Measurements from ENCODE around the gene KMT2C. TPM values are rescaled to one million over a fixed set of nuclear protein-coding genes. Genes with fewer than 3 reads are reported as not detected.
"Not testable (repeated sequence)": the region's sequence is repeated elsewhere in the genome, so short reads cannot be mapped to it uniquely, and the experiment has no call there.

The KMT2C gene
- total and polyA plus RNA-seq, 4 donors: 28.3 to 74.3 (median 51.9) TPM

DNA sequence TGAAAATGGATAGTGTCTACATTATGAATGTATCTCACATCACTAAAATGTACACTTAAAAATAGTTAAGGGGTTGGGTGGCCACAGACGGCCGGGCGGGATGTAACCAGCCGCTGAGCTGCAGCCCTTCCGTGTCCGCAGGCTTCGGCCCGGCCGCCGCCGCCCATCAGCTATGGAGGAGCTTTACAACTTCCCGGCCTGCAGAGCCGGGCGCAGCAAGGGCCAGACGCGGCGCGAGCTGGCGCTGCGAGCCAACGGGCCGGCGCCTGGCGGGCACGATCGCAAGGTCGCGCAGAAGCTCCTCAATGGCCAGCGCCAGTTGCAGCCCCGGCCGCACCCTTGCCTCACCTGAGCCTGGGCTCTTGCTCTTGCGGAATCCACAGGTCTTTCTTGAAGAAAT lies 69.1 kb downstream of the KMT2C start:
- H3K4me3 ChIP-seq (ENCODE audit: low read depth, low read length): no peak overlapping the region
- H3K36me3 ChIP-seq (ENCODE audit: control insufficient read depth, insufficient read depth, low read length): peaks cover 5% of the 10 kb centered on the region
- H3K27ac ChIP-seq (ENCODE audit: low read depth, low read length): no peak overlapping the region
- peaks cover 6% of the 10 kb centered on the region for H3K4me1 ChIP-seq (ENCODE audit: control insufficient read depth, insufficient read depth, low read length)
- WGBS (ENCODE audit: insufficient coverage): 49% methylated on average over 30 of the region's 32 CpGs
- H3K27me3 ChIP-seq (ENCODE audit: control insufficient read depth, insufficient read depth, low read length): no peaks in the 10 kb centered on the region
- no peaks in the 10 kb centered on the region for H3K9me3 ChIP-seq (ENCODE audit: control insufficient read depth, insufficient read depth, low read length)
- DNase-seq (ENCODE audit: low read depth in 4 of 6, low spot score in 6 of 6): no peak

DNA sequence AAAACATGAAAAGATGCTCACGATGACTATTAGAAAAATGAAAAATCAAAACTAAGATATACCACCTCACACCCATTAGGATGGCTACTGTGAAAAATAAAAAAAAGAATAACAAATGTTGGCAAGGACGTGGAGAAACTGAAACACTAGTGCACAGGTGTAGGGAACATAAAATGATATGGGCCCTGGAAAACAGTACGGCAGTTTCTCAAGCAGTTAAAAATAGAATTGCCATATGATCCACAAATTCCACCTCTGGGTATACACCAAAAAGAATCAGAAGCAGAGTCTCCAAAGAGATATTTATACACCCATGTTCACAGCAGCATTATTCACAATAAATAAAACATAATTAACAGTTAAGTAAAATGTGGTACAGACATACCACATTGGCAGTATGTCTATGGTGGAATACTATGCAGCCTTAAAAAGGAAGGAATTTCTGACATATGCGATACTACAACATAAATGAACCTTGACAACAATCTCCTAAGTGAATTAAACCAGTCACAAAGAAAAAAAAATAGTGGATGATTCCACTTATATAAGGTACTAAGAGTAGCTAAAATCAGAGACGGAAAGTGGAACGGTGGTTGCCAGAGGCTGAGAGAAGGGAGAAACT lies 69.7 kb downstream of the KMT2C start:
- Histone ChIP-seq H3K27ac (ENCODE audit: low read depth, low read length) (no peak overlapping the region), H3K27me3 (ENCODE audit: control insufficient read depth, insufficient read depth, low read length) (no peaks in the 10 kb centered on the region), H3K36me3 (ENCODE audit: control insufficient read depth, insufficient read depth, low read length) (peaks cover 5% of the 10 kb centered on the region), H3K4me1 (ENCODE audit: control insufficient read depth, insufficient read depth, low read length) (peaks cover 6% of the 10 kb centered on the region), H3K4me3 (ENCODE audit: low read depth, low read length) (no peak overlapping the region), H3K9me3 (ENCODE audit: control insufficient read depth, insufficient read depth, low read length) (no peaks in the 10 kb centered on the region)
- DNase-seq (ENCODE audit: low read depth in 4 of 6, low spot score in 6 of 6): no peak
- WGBS (ENCODE audit: insufficient coverage): no CpG with 5 or more reads among the region's 6 CpGs

DNA sequence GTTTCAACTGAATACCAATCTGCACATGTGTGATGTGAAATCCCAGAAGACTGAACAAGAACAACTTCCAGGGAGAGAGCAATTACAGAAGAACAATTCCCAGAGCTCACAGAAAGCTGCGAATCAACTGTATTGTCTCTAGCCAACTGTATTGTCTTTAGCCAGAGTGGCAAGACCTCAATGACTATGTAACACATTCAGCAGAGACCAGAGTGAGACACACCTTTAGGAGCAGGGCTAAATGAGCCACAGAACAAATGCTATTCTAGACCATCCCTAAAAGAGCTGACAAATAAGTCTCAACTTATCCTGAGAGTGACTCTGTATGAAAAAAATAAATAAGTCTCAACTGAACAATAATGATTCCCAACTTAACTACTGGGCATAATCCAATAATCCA lies 72.0 kb downstream of the KMT2C start:
- no peak overlapping the region for H3K4me3 ChIP-seq (ENCODE audit: low read depth, low read length)
- no peak overlapping the region for H3K27ac ChIP-seq (ENCODE audit: low read depth, low read length)
- no peak for DNase-seq (ENCODE audit: low read depth in 4 of 6, low spot score in 6 of 6)
- H3K36me3 ChIP-seq (ENCODE audit: control insufficient read depth, insufficient read depth, low read length): peaks cover 5% of the 10 kb centered on the region
- peaks cover 6% of the 10 kb centered on the region for H3K4me1 ChIP-seq (ENCODE audit: control insufficient read depth, insufficient read depth, low read length)
- no peaks in the 10 kb centered on the region for H3K27me3 ChIP-seq (ENCODE audit: control insufficient read depth, insufficient read depth, low read length)
- no peaks in the 10 kb centered on the region for H3K9me3 ChIP-seq (ENCODE audit: control insufficient read depth, insufficient read depth, low read length)
- 67% methylated on average over 1 of the region's 1 CpG for WGBS (ENCODE audit: insufficient coverage)

DNA sequence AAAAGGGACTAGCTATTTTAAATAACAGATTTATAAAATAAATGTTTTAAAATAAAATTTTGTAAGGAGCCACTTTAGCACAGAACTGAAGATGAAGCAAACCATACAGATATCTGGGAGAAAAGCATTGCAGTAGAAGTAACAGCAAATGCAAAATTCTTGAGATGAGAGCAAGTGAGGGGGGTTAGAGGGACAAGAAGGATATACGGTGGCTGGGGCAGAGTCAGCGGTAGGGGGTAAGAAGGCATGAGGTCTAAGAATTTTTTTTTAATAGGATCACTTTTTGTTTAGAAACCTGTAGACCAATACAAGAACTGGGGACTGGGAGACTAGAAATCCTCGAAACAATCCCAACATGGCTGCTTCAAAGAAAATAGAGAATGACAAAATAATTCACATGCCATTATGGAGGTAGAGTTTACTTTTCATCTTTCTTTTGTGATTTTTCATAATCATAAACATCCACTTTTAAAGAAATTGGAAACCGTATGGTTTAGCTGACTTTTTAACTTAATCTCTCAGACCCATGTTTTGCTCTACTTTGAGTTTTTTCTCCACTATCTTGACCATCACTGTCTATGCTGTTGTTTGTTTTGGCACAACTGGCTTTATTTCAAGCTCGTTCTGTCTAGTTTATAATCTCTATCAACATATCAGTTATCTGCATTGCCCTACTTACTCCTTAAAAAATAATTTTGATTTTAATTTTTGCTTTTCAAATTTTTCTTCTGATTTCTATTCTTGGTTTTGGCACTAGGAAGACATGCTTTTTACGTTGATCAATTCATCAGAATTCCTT lies 73.5 kb downstream of the KMT2C start:
- H3K36me3 ChIP-seq (ENCODE audit: control insufficient read depth, insufficient read depth, low read length): peaks cover 5% of the 10 kb centered on the region
- H3K9me3 ChIP-seq (ENCODE audit: control insufficient read depth, insufficient read depth, low read length): no peaks in the 10 kb centered on the region
- no peak for DNase-seq (ENCODE audit: low read depth in 4 of 6, low spot score in 6 of 6)
- no peak overlapping the region for H3K4me3 ChIP-seq (ENCODE audit: low read depth, low read length)
- peaks cover 6% of the 10 kb centered on the region for H3K4me1 ChIP-seq (ENCODE audit: control insufficient read depth, insufficient read depth, low read length)
- H3K27ac ChIP-seq (ENCODE audit: low read depth, low read length): no peak overlapping the region
- no peaks in the 10 kb centered on the region for H3K27me3 ChIP-seq (ENCODE audit: control insufficient read depth, insufficient read depth, low read length)
- WGBS (ENCODE audit: insufficient coverage): 50% methylated on average over 1 of the region's 6 CpGs

DNA sequence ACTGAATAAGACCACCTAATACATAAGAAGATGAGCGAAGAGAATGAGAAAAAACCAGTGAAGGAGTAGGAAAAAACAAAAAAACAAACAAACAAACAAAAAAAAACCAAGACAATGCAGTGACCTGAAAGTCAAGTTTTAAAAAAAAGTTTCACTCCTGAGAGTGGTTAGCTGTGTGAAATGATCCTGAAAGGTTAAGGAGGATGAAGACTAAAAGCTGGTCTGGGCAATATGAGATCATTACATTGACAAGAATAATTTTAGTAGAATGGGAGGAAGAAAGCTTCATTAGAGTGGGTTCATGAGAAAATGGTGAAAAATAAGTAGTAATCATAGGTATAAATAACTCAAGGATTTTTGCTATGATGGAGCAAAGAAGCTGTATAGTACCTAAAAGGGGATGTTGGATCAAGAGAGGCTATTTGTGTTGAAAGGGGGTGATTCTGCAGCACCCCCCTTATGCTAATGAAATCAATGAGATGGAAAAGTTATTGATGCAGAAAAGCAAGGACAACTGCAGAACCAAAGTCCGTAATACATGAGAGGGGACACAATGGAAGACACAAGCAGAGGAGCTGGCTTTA lies 80.2 kb downstream of the KMT2C start:
- Histone ChIP-seq H3K36me3 (ENCODE audit: control insufficient read depth, insufficient read depth, low read length) (no peaks in the 10 kb centered on the region), H3K4me3 (ENCODE audit: low read depth, low read length) (no peak overlapping the region), H3K27me3 (ENCODE audit: control insufficient read depth, insufficient read depth, low read length) (no peaks in the 10 kb centered on the region), H3K9me3 (ENCODE audit: control insufficient read depth, insufficient read depth, low read length) (no peaks in the 10 kb centered on the region), H3K4me1 (ENCODE audit: control insufficient read depth, insufficient read depth, low read length) (no peaks in the 10 kb centered on the region), H3K27ac (ENCODE audit: low read depth, low read length) (no peak overlapping the region)
- DNase-seq (ENCODE audit: low read depth in 4 of 6, low spot score in 6 of 6): no peak
- 60% methylated on average over 1 of the region's 2 CpGs for WGBS (ENCODE audit: insufficient coverage)

DNA sequence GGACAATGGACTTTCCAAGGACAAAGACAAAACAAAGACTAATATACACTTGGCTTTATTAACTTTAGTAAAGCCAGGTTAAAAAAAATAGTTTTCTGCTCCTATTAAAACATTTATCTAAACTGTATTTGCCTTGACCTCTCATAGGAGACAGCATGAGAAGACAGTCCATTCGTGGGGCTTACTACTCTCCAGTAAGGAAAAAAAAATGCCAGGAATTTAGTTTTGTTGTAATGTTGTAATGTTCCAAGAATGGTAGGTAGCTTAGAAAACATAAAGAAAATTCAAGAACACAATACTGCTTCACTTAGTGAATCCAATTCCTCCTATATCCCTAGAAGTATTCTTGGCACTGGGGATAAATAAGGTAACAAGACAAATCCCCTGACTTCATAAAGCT lies 81.7 kb downstream of the KMT2C start:
- no peak for DNase-seq (ENCODE audit: low read depth in 4 of 6, low spot score in 6 of 6)
- H3K4me3 ChIP-seq (ENCODE audit: low read depth, low read length): no peak overlapping the region
- no peaks in the 10 kb centered on the region for H3K27me3 ChIP-seq (ENCODE audit: control insufficient read depth, insufficient read depth, low read length)
- H3K4me1 ChIP-seq (ENCODE audit: control insufficient read depth, insufficient read depth, low read length): no peaks in the 10 kb centered on the region
- no CpG with 5 or more reads among the region's 1 CpG for WGBS (ENCODE audit: insufficient coverage)
- peaks cover 2% of the 10 kb centered on the region for H3K36me3 ChIP-seq (ENCODE audit: control insufficient read depth, insufficient read depth, low read length)
- H3K9me3 ChIP-seq (ENCODE audit: control insufficient read depth, insufficient read depth, low read length): no peaks in the 10 kb centered on the region
- H3K27ac ChIP-seq (ENCODE audit: low read depth, low read length): no peak overlapping the region

DNA sequence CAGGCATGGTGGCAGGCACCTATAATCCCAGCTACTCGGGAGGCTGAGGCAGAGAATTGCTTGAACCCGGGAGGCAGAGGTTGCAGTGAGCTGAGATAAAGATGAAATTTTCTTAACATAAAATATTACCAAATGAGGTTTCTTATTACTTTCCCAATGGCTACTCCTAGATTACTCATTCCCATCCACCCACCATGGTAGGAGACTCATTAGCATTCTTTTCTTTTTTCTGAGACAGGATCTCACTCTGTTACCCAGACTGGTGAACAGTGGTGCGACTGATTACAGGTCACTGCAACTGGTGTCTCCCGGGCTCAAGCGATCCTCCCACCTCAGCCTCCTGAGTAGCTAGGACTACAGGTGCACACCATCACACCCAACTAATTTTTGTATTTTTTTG lies 82.5 kb downstream of the KMT2C start:
- H3K4me3 ChIP-seq (ENCODE audit: low read depth, low read length); H3K27ac ChIP-seq (ENCODE audit: low read depth, low read length); H3K27me3 ChIP-seq (ENCODE audit: control insufficient read depth, insufficient read depth, low read length); DNase-seq (ENCODE audit: low read depth in 4 of 6, low spot score in 6 of 6); H3K9me3 ChIP-seq (ENCODE audit: control insufficient read depth, insufficient read depth, low read length); H3K4me1 ChIP-seq (ENCODE audit: control insufficient read depth, insufficient read depth, low read length); H3K36me3 ChIP-seq (ENCODE audit: control insufficient read depth, insufficient read depth, low read length): not testable (repeated sequence)
- WGBS (ENCODE audit: insufficient coverage): no CpG with 5 or more reads among the region's 5 CpGs

DNA sequence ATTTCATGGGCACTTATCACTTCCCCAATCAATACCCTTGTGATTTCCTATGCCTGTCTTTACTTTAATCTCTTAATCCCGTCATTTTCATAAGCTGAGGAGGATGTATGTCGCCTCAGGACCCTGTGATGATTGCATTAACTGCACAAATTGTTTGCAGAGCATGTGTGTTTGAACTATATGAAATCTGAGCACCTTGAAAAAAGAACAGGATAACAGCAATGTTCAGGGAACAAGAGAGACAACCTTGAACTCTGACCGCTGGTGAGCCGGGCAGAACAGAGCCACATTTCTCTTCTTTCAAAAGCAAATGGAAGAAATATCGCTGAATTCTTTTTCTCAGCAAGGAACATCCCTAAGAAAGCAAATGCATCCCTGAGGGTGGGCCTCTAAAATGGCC lies 84.1 kb downstream of the KMT2C start:
- H3K4me1 ChIP-seq (ENCODE audit: control insufficient read depth, insufficient read depth, low read length); DNase-seq (ENCODE audit: low read depth in 4 of 6, low spot score in 6 of 6); H3K27me3 ChIP-seq (ENCODE audit: control insufficient read depth, insufficient read depth, low read length); H3K27ac ChIP-seq (ENCODE audit: low read depth, low read length); H3K9me3 ChIP-seq (ENCODE audit: control insufficient read depth, insufficient read depth, low read length); H3K36me3 ChIP-seq (ENCODE audit: control insufficient read depth, insufficient read depth, low read length); H3K4me3 ChIP-seq (ENCODE audit: low read depth, low read length): not testable (repeated sequence)
- WGBS (ENCODE audit: insufficient coverage): 83% methylated on average over 2 of the region's 5 CpGs

DNA sequence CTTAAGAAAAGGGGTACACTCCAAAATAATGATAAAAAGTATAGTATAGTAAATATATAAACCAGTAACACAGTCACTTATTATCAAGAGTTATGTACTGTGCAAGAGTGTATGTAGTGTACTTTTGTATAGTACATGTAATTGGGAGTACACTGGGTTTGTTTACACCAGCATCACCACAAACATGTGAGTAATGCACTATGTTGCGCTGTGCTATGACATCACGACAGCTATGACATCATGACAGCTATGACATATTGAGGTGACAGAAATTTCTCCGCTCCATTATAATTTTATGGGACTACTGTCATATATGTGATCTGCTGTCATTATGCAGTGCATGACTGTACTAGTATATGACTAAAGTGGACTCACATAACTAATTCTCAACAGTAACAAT lies 84.6 kb downstream of the KMT2C start:
- H3K27ac ChIP-seq (ENCODE audit: low read depth, low read length): no peak overlapping the region
- no peak overlapping the region for H3K4me3 ChIP-seq (ENCODE audit: low read depth, low read length)
- peaks cover 4% of the 10 kb centered on the region for H3K36me3 ChIP-seq (ENCODE audit: control insufficient read depth, insufficient read depth, low read length)
- WGBS (ENCODE audit: insufficient coverage): no CpG with 5 or more reads among the region's 3 CpGs
- no peaks in the 10 kb centered on the region for H3K4me1 ChIP-seq (ENCODE audit: control insufficient read depth, insufficient read depth, low read length)
- no peaks in the 10 kb centered on the region for H3K27me3 ChIP-seq (ENCODE audit: control insufficient read depth, insufficient read depth, low read length)
- H3K9me3 ChIP-seq (ENCODE audit: control insufficient read depth, insufficient read depth, low read length): peaks cover 4% of the 10 kb centered on the region
- DNase-seq (ENCODE audit: low read depth in 4 of 6, low spot score in 6 of 6): no peak

DNA sequence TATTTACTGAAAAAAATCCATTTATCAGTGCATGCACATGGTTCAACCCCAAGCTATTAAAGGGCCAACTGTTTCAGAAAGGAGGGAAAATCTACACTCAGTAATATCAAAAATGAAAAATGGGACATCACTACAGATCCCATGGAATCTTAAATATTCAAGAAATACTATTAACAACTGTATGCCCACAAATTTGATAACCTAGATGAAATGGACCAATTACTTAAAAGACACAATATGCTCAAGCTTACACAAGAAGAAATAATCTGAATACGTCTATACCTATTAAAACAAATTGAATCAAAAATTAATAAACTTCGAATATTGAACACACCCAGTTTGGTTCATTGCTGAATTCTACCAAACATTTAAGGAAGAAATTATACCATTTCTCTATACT lies 87.9 kb downstream of the KMT2C start:
- 100% methylated on average over 2 of the region's 2 CpGs for WGBS (ENCODE audit: insufficient coverage)
- Histone ChIP-seq H3K4me3 (ENCODE audit: low read depth, low read length) (no peak overlapping the region), H3K27me3 (ENCODE audit: control insufficient read depth, insufficient read depth, low read length) (no peaks in the 10 kb centered on the region), H3K4me1 (ENCODE audit: control insufficient read depth, insufficient read depth, low read length) (no peaks in the 10 kb centered on the region), H3K27ac (ENCODE audit: low read depth, low read length) (no peak overlapping the region), H3K36me3 (ENCODE audit: control insufficient read depth, insufficient read depth, low read length) (peaks cover 4% of the 10 kb centered on the region), H3K9me3 (ENCODE audit: control insufficient read depth, insufficient read depth, low read length) (peaks cover 4% of the 10 kb centered on the region)
- no peak for DNase-seq (ENCODE audit: low read depth in 4 of 6, low spot score in 6 of 6)
